Breast epithelium (tissue), 3 donors: ENCODE results near the gene MAP2K3.

Experiments
- POLR2AphosphoS5 ChIP-seq, 3 donors: sonication (generic); formaldehyde crosslinking; IDR thresholded peaks; one replicate each; pipeline ENCODE4 v1.6.1; 2017; ENCODE audit warnings: antibody characterized with exemption in 3 of 3
- TF ChIP-seq, protein P1 (sequence below), 3 donors: fragments of 450-650 bp; IDR thresholded peaks; one replicate each; pipeline ENCODE4 v1.5.1; 2016 to 2017; ENCODE audit warnings: antibody characterized with exemption in 3 of 3, mild to moderate bottlenecking in 3 of 3, moderate library complexity in 3 of 3

DNA sequence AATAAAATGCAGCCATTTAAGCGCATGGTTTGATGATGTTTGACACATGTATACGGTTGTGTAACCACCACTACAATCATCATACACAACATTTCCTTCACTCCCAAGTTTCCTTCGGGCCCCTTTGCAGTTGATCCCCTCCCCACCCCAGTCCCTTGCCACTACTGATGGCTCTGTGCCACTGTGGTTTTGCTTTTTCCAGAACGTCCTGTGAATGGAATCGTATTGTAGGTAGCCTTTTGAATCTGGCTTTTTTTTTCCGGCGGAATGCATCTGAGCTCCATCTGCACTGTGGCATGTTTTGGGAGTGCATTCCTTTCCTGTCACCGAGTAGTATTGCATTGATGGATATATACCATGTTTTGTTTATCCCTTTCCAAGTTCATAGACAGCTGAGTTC, 15.1 kb upstream of the MAP2K3 start:
- TF ChIP-seq, protein P1, sequence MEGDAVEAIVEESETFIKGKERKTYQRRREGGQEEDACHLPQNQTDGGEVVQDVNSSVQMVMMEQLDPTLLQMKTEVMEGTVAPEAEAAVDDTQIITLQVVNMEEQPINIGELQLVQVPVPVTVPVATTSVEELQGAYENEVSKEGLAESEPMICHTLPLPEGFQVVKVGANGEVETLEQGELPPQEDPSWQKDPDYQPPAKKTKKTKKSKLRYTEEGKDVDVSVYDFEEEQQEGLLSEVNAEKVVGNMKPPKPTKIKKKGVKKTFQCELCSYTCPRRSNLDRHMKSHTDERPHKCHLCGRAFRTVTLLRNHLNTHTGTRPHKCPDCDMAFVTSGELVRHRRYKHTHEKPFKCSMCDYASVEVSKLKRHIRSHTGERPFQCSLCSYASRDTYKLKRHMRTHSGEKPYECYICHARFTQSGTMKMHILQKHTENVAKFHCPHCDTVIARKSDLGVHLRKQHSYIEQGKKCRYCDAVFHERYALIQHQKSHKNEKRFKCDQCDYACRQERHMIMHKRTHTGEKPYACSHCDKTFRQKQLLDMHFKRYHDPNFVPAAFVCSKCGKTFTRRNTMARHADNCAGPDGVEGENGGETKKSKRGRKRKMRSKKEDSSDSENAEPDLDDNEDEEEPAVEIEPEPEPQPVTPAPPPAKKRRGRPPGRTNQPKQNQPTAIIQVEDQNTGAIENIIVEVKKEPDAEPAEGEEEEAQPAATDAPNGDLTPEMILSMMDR (IDR thresholded peaks at IDR 0.05): no peak
- TF ChIP-seq POLR2AphosphoS5 (IDR thresholded peaks at IDR 0.05): no peak
